ENCODE results near the gene VSTM2B. TPM values are rescaled to one million over a fixed set of nuclear protein-coding genes. Genes with fewer than 3 reads are reported as not detected.

VSTM2B gene
- total and polyA plus RNA-seq, 2 of the 4 experiments (the other 2 are of a cell fraction): not detected

DNA sequence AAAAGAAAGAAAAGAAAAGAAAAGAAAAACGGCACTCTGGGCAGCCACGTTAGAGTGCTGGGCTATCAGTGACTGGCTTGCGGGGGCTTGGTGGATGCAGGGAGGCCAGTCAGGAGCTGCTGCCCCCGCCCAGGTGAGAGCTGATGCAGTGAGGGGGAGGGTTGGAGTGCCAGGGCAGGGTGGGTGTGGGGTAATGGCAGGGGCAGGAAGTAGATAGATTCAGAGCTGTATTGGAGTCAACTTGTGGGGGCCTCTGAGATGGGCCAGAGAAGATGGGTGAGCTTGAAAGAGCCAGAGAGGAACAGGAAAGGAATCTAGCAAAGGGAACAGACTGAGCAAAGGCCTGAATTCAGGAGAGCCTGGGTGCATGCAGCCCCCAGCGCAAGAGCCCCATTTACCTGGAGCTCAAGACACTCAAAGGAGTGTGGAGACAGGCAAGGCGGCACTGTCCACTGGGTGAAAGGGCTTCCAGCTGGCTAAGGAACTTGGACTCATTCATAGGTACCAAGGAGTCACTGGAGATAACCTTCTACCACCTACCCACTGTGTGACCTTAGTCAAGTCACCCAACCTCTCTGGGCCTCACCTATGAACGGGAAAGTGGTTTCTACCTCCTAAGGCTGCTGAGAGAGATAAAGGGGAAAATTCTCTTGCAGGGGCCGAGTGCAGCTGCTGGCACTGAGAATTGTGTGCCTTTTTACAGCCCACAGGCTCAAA is 20.2 kb downstream of the VSTM2B start:
- dilution Hi-C loops (cut with HindIII; ENCODE audit: low sequenced_read_pairs, unreplicated experiment) (no loop called here), in situ Hi-C loops (cut with MboI; ENCODE audit: low sequenced_read_pairs) (no loop called here), intact Hi-C loops (cut with micrococcal nuclease) (no loop called here)
- Histone ChIP-seq H3K4me2 (ENCODE audit: low read depth, low read length) (no peak overlapping the region), H3K27me3 (ENCODE audit: control insufficient read depth, insufficient read depth, low read length) (no peaks in the 10 kb centered on the region), H3K79me1 (ENCODE audit: low read depth in 1 of 2, low read length in 2 of 2) (no peaks in the 10 kb centered on the region), H2BK20ac (ENCODE audit: low read depth, low read length) (no peak overlapping the region), H3K18ac (ENCODE audit: low read depth, low read length) (no peak overlapping the region), H3K9me1 (ENCODE audit: insufficient read depth, low read length) (no peaks in the 10 kb centered on the region), H2AFZ (replicated peaks; ENCODE audit: low read length, poor library complexity) (no peak overlapping the region), H3K9ac (ENCODE audit: low read depth, low read length) (no peak overlapping the region), H2BK15ac (ENCODE audit: low read depth, low read length) (no peak overlapping the region), H2AK5ac (ENCODE audit: low read depth, low read length) (no peak overlapping the region), H2BK120ac (ENCODE audit: low read depth, low read length) (no peak overlapping the region), H3K4ac (ENCODE audit: low read depth, low read length) (no peak overlapping the region), H4K91ac (ENCODE audit: insufficient read depth, low read depth, low read length) (no peak overlapping the region), H2BK5ac (ENCODE audit: low read depth, low read length, poor library complexity, severe bottlenecking) (no peak overlapping the region), H3K14ac (replicated peaks; ENCODE audit: low read depth, low read length) (no peak overlapping the region), H2AK9ac (replicated peaks; ENCODE audit: low read depth, low read length, poor library complexity) (no peak overlapping the region), H3K23ac (ENCODE audit: low read depth, low read length) (no peak overlapping the region), H3K27ac (ENCODE audit: insufficient read depth, low read length) (no peak overlapping the region), H3K9me3 (ENCODE audit: control insufficient read depth, insufficient read depth, low read length) (no peaks in the 10 kb centered on the region), H3K4me3 (ENCODE audit: insufficient read depth, low read depth, low read length) (no peak overlapping the region), H3K56ac (ENCODE audit: extremely low read depth, insufficient read depth, low read length) (no peak overlapping the region), H4K20me1 (ENCODE audit: insufficient read depth, low read length) (no peaks in the 10 kb centered on the region), H3K36me3 (ENCODE audit: control insufficient read depth, insufficient read depth, low read length) (no peaks in the 10 kb centered on the region), H3K4me1 (ENCODE audit: control insufficient read depth, insufficient read depth, low read length) (no peaks in the 10 kb centered on the region), H4K8ac (ENCODE audit: low read depth in 2 of 2, low read length in 2 of 2) (no peak overlapping the region), H4K5ac (ENCODE audit: low read depth, low read length) (no peak overlapping the region)
- TF ChIP-seq, protein P1, sequence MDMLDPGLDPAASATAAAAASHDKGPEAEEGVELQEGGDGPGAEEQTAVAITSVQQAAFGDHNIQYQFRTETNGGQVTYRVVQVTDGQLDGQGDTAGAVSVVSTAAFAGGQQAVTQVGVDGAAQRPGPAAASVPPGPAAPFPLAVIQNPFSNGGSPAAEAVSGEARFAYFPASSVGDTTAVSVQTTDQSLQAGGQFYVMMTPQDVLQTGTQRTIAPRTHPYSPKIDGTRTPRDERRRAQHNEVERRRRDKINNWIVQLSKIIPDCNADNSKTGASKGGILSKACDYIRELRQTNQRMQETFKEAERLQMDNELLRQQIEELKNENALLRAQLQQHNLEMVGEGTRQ (IDR thresholded peaks at IDR 0.05; ENCODE audit: low read depth, low read length): no peak
- no peak for TF ChIP-seq SMC3 (IDR thresholded peaks at IDR 0.05; ENCODE audit: low read depth, low read length)
- 62% methylated on average over 4 of the region's 8 CpGs; no CpG with 5 or more reads in 1 of the 2 experiments for WGBS, 2 experiments (ENCODE audit: extremely low coverage in 2 of 2, insufficient read length in 1 of 2)
- POLR2A ChIA-PET (ENCODE audit: unreplicated experiment): no interaction called here
- BruUV-seq (replicated peaks): no TSS peak
- no peak for DNase-seq
- ATAC-seq (ENCODE audit: low read depth): no peak
- CTCF ChIA-PET: no interaction called here

Measured in IMR-90 (cell line).